H1 (cell line): ENCODE results near the gene TMEM245. TPM values are rescaled to one million over a fixed set of nuclear protein-coding genes. Genes with fewer than 3 reads are reported as not detected.

ENCODE experiments used
- CTCF ChIA-PET: fragments of 300-600 bp; sonication (Branson Sonifier 250); formaldehyde crosslinking; loops from one replicate; lab custom pipeline; 2021; ENCODE audit not compliant: partially characterized antibody; lab: Charles Lee
- POLR2A ChIA-PET: fragments of 300-600 bp; sonication (Branson Sonifier 250); formaldehyde crosslinking; loops from one replicate; lab custom pipeline; 2021; ENCODE audit warnings: inconsistent platforms; ENCODE audit not compliant: partially characterized antibody; lab: Charles Lee
- DNase-seq, 2 experiments: peaks; one replicate each; pipeline versions ENCODE4 v3.0.0 to v3.0.0-alpha.2; 2010 to 2022; ENCODE audit warnings: low spot score in 2 of 2, low read depth in 1 of 2, mixed read lengths in 1 of 2
- FAIRE-seq: peaks from 2 replicates; lab custom pipeline; 2011; peaks lifted over from hg19 to GRCh38; lab: Jason Lieb, UNC
- H2AFZ ChIP-seq: 2 replicates; pipeline ENCODE4 v1.8.1; 2012; ENCODE audit warnings: low read length, inconsistent platforms
- H2AK5ac ChIP-seq: 2 replicates; pipeline ENCODE4 v1.6.1; 2013; ENCODE audit warnings: low read depth, low read length
- H2BK120ac ChIP-seq: replicated peaks from 2 replicates; pipeline ENCODE3; 2013; ENCODE audit warnings: low read depth, low read length, inconsistent platforms
- H2BK12ac ChIP-seq: 2 replicates; pipeline ENCODE4 v1.6.1; 2013; ENCODE audit warnings: low read depth, low read length
- H2BK15ac ChIP-seq: 2 replicates; pipeline ENCODE4 v1.6.1; 2013; ENCODE audit warnings: low read length
- H2BK20ac ChIP-seq: 2 replicates; pipeline ENCODE4 v1.6.1; 2013; ENCODE audit warnings: low read length
- H2BK5ac ChIP-seq: 2 replicates; pipeline ENCODE4 v1.6.1; 2013; ENCODE audit warnings: low read depth, low read length
- H3K14ac ChIP-seq: 2 replicates; pipeline ENCODE4 v1.6.1; 2013; ENCODE audit warnings: inconsistent platforms; ENCODE audit not compliant: insufficient read length
- H3K18ac ChIP-seq: 2 replicates; pipeline ENCODE4 v1.6.1; 2013; ENCODE audit warnings: low read length; ENCODE audit errors: extremely low read depth
- H3K23ac ChIP-seq: 2 replicates; pipeline ENCODE4 v1.6.1; 2013; ENCODE audit warnings: inconsistent platforms; ENCODE audit not compliant: insufficient read length
- H3K23me2 ChIP-seq: 2 replicates; pipeline ENCODE4 v1.6.1; 2013; ENCODE audit warnings: low read depth, low read length
- H3K27ac ChIP-seq: 2 replicates; pipeline ENCODE4 v1.6.1; 2011; ENCODE audit warnings: low read depth, low read length, inconsistent platforms
- H3K27me3 ChIP-seq, 4 experiments: replicated peaks in 1 of 4; 1 replicate in 1 of 4; 2 replicates in 3 of 4; pipeline versions ENCODE4 v1.6.1 to v1.8.1; 2011 to 2013; ENCODE audit warnings: low read length in 3 of 4, mild to moderate bottlenecking in 3 of 4, inconsistent platforms in 2 of 4, mixed read lengths in 2 of 4, moderate library complexity in 1 of 4; ENCODE audit not compliant: control insufficient read depth in 3 of 4, insufficient read depth in 3 of 4; ENCODE audit errors: extremely low read depth in 1 of 4
- H3K36me3 ChIP-seq, 4 experiments: 2 replicates each; pipeline versions ENCODE4 v1.6.1 to v1.8.1; 2011 to 2013; ENCODE audit warnings: mild to moderate bottlenecking in 4 of 4, low read length in 3 of 4, moderate library complexity in 2 of 4, control low read depth in 1 of 4, inconsistent platforms in 1 of 4; ENCODE audit not compliant: insufficient read depth in 4 of 4, control insufficient read depth in 2 of 4
- H3K4ac ChIP-seq: replicated peaks from 2 replicates; pipeline ENCODE3; 2013; ENCODE audit warnings: low read length, low read depth, mixed read lengths, inconsistent platforms; ENCODE audit not compliant: insufficient read length
- H3K4me1 ChIP-seq, 4 experiments: replicated peaks in 1 of 4; 1 replicate in 1 of 4; 2 replicates in 3 of 4; pipeline versions ENCODE4 v1.6.1 to v1.8.1; 2011 to 2013; ENCODE audit warnings: low read length in 3 of 4, inconsistent platforms in 2 of 4, mixed read lengths in 1 of 4; ENCODE audit not compliant: insufficient read depth in 4 of 4, control insufficient read depth in 3 of 4
- H3K4me2 ChIP-seq, 2 experiments: 2 replicates each; pipeline versions ENCODE4 v1.6.1 to v1.8.1; 2011 to 2013; ENCODE audit warnings: low read depth in 2 of 2, low read length in 2 of 2, control low read depth in 1 of 2, inconsistent platforms in 1 of 2, mild to moderate bottlenecking in 1 of 2; ENCODE audit not compliant: insufficient read depth in 1 of 2
- H3K4me3 ChIP-seq, 4 experiments: fragments of 200-600, 300-600 bp in 1 of 4; sonication (generic), shearing (Covaris generic), sonication (Bioruptor Twin) in 1 of 4; 2 replicates each; pipeline versions ENCODE4 v1.5.1 to v1.8.1; 2011 to 2016; ENCODE audit warnings: low read length in 4 of 4, low read depth in 3 of 4, control low read depth in 2 of 4, inconsistent platforms in 2 of 4, mild to moderate bottlenecking in 2 of 4, mixed read lengths in 1 of 4, moderate library complexity in 1 of 4; ENCODE audit not compliant: insufficient read depth in 2 of 4; ENCODE audit errors: extremely low read depth in 1 of 4
- H3K56ac ChIP-seq: replicated peaks from 2 replicates; pipeline ENCODE3; 2013; ENCODE audit warnings: low read depth, mild to moderate bottlenecking, mixed read lengths, low read length, inconsistent platforms; ENCODE audit not compliant: insufficient read length
- H3K79me1 ChIP-seq: 2 replicates; pipeline ENCODE4 v1.6.1; 2013; ENCODE audit warnings: low read depth, low read length, control low read depth
- H3K79me2 ChIP-seq, 2 experiments: 2 replicates each; pipeline versions ENCODE4 v1.6.1 to v1.8.1; 2012 to 2013; ENCODE audit warnings: low read length in 2 of 2, mild to moderate bottlenecking in 2 of 2, inconsistent platforms in 1 of 2; ENCODE audit not compliant: insufficient read depth in 2 of 2, control insufficient read depth in 1 of 2
- H3K9ac ChIP-seq, 4 experiments: replicated peaks in 1 of 4; 1 replicate in 1 of 4; 2 replicates in 3 of 4; pipeline versions ENCODE4 v1.6.1 to v1.8.1; 2011 to 2013; ENCODE audit warnings: low read depth in 3 of 4, low read length in 3 of 4, control low read depth in 2 of 4, mild to moderate bottlenecking in 2 of 4, moderate library complexity in 2 of 4, inconsistent platforms in 1 of 4; ENCODE audit errors: extremely low read depth in 1 of 4
- H3K9me3 ChIP-seq, 2 experiments: 2 replicates each; pipeline versions ENCODE4 v1.6.1 to v1.8.1; 2012 to 2013; ENCODE audit warnings: mild to moderate bottlenecking in 2 of 2, moderate library complexity in 2 of 2, control low read depth in 1 of 2, inconsistent platforms in 1 of 2, low read depth in 1 of 2, low read length in 1 of 2, mixed read lengths in 1 of 2; ENCODE audit not compliant: insufficient read depth in 2 of 2
- H4K20me1 ChIP-seq, 2 experiments: replicated peaks in 1 of 2; 2 replicates each; pipeline versions ENCODE3 to v1.8.1; 2011 to 2013; ENCODE audit warnings: inconsistent platforms in 2 of 2, low read length in 2 of 2, mild to moderate bottlenecking in 1 of 2; ENCODE audit not compliant: insufficient read depth in 2 of 2, control insufficient read depth in 1 of 2
- H4K5ac ChIP-seq: 2 replicates; pipeline ENCODE4 v1.6.1; 2013; ENCODE audit warnings: low read length, low read depth, mixed read lengths, inconsistent platforms; ENCODE audit not compliant: insufficient read length
- H4K8ac ChIP-seq: 2 replicates; pipeline ENCODE4 v1.8.0; 2013; ENCODE audit warnings: mild to moderate bottlenecking, moderate library complexity, low read length, inconsistent platforms; ENCODE audit not compliant: insufficient read depth; ENCODE audit errors: extremely low read depth
- H4K91ac ChIP-seq: replicated peaks from 2 replicates; pipeline ENCODE3; 2013; ENCODE audit warnings: low read length, mixed read lengths, inconsistent platforms; ENCODE audit not compliant: insufficient read length
- BCL11A ChIP-seq, 2 experiments: IDR thresholded peaks; one replicate each; pipeline ENCODE4 v1.6.1; 2011; ENCODE audit warnings: low read depth in 2 of 2, low read length in 2 of 2, mild to moderate bottlenecking in 2 of 2
- EGR1 ChIP-seq: IDR thresholded peaks from 2 replicates; pipeline ENCODE4 v1.6.1; 2011; ENCODE audit warnings: low read depth, low read length, borderline replicate concordance
- EP300 ChIP-seq, 2 experiments: IDR thresholded peaks; 1 replicate in 1 of 2; 2 replicates in 1 of 2; pipeline ENCODE4 v1.6.1; 2011 to 2012; ENCODE audit warnings: low read depth in 2 of 2, low read length in 2 of 2, mild to moderate bottlenecking in 2 of 2, borderline replicate concordance in 1 of 2, inconsistent platforms in 1 of 2, moderate library complexity in 1 of 2
- POLR2AphosphoS5 ChIP-seq: IDR thresholded peaks from 2 replicates; pipeline ENCODE4 v1.6.1; 2011; ENCODE audit warnings: low read depth, low read length
- RBBP5 ChIP-seq: IDR thresholded peaks from 2 replicates; pipeline ENCODE4 v1.7.1; 2012; ENCODE audit warnings: low read depth, mild to moderate bottlenecking, inconsistent platforms, low read length, moderate library complexity, borderline replicate concordance
- RFX5 ChIP-seq: IDR thresholded peaks from 2 replicates; pipeline ENCODE4 v1.6.1; 2011; ENCODE audit warnings: low read depth, low read length, improper control_type of control experiment, borderline replicate concordance
- SIN3A ChIP-seq, 2 experiments: IDR thresholded peaks in 1 of 2; conservative IDR thresholded peaks in 1 of 2; 2 replicates each; pipeline ENCODE4 v1.6.1; 2011 to 2012; ENCODE audit warnings: low read length in 2 of 2, improper control_type of control experiment in 1 of 2, low read depth in 1 of 2, mild to moderate bottlenecking in 1 of 2
- SIRT6 ChIP-seq: IDR thresholded peaks from one replicate; pipeline ENCODE4 v1.7.1; 2012; ENCODE audit warnings: low read length, inconsistent platforms
- SP1 ChIP-seq: IDR thresholded peaks from 2 replicates; pipeline ENCODE4 v1.6.1; 2011; ENCODE audit warnings: low read depth, low read length
- SP2 ChIP-seq: IDR thresholded peaks from 2 replicates; pipeline ENCODE4 v1.6.1; 2012; ENCODE audit warnings: mild to moderate bottlenecking, low read length, inconsistent platforms
- SP4 ChIP-seq: IDR thresholded peaks from 2 replicates; pipeline ENCODE4 v1.6.1; 2012; ENCODE audit warnings: low read length, inconsistent platforms
- TAF1 ChIP-seq: IDR thresholded peaks from 2 replicates; pipeline ENCODE4 v1.6.1; 2011; ENCODE audit warnings: mild to moderate bottlenecking, low read depth, low read length
- WGBS, 2 experiments: shearing (Covaris generic) in 1 of 2; methylation state at CpG; one replicate each; pipeline versions ENCODE4 v1.1.6 to v1.1.7; 2013 to 2015; ENCODE audit warnings: low lambda C conversion rate in 2 of 2, mixed read lengths in 2 of 2, inconsistent platforms in 1 of 2, low coverage in 1 of 2, missing lambda C conversion rate in 1 of 2; ENCODE audit not compliant: insufficient replicate concordance in 2 of 2, insufficient coverage in 1 of 2, insufficient read length in 1 of 2; ENCODE audit errors: extremely low coverage in 1 of 2, missing lambda C conversion rate in 1 of 2; 5-methylcytosine and 5-hydroxymethylcytosine counted together
- polyA plus RNA-seq, 7 experiments: library from polyadenylated mRNA; depleted of rRNA in 3 of 7; stranded (reverse) in 5 of 7; unstranded in 2 of 7; fragments of >200 nt in 5 of 7; fragments of 200-250 nt in 2 of 7; gene quantifications; 1 replicate in 5 of 7; 2 replicates in 1 of 7; 4 replicates in 1 of 7; pipeline versions ENCODE4 v1.2.1 to v1.2.3, GENCODE V29; 2011 to 2013; ENCODE audit warnings: missing spikeins in 2 of 7, mixed read lengths in 2 of 7
- total RNA-seq: library from RNA; stranded (reverse); fragmentation: NEBNext Ultra II Directional; extraction: Animal tissue kit (Norgen Biotek cat#: 25700); gene quantifications from 2 replicates; pipeline ENCODE4 v1.2.1, GENCODE V29; 2021
- TF ChIP-seq, protein P1 (sequence below): IDR thresholded peaks from 2 replicates; pipeline ENCODE4 v1.6.1; 2011; ENCODE audit warnings: low read length, improper control_type of control experiment

The TMEM245 gene
- total and polyA plus RNA-seq, 2 of the 8 experiments (the other 6 are each of a cell fraction or from before 2014, with no cell fraction given): 44.3 to 45.8 TPM

DNA sequence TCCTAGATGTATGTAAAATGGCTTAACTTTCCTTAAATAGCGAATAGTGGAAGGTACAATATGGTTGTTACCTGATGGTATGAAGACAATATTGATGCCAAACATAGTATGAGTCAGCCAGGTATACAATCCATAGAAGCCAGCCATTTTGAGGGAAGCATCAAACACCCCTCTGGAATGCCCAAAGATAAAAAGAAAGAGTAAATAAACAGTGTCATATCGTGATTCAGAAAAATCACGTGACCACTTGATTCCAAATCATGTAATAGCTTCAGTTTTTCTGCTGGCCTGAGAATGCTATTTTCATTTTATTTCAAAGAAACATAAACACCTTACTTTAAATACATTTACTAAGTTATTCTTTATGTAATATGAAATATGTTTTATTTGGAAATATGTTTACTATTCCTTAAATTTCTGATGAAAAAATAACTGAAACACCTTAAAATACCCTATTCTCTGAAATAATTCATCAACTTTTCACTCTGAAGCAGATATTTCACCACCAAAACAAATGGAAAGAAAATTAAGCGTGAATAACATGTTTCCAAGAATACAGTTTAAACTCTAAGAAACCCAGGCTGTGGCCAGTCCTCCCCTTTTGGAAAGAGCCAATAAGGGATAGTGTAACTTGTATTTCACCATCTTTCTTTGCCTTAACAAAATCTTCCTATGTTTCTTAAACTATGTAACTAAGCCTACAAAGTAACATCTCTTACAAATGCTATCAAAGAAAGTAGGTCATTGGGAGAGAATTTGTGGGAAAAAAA is 81.6 kb downstream of the TMEM245 start:
- Histone ChIP-seq H3K27ac (no peak overlapping the region), H3K4me1 (no peaks in the 10 kb centered on the region), H2AFZ (no peak overlapping the region), H4K20me1 (peaks cover 2 to 3% of the 10 kb centered on the region in 2 experiments), H2BK20ac (no peak overlapping the region), H4K91ac (no peak overlapping the region), H3K14ac (no peak overlapping the region), H3K36me3 (peaks cover 3 to 58% (median 27%) of the 10 kb centered on the region in 4 experiments; a peak in 7 of 8 replicates), H3K79me1 (no peaks in the 10 kb centered on the region), H2BK120ac (no peak overlapping the region), H4K8ac (no peak overlapping the region), H3K4me2 (no peak overlapping the region), H3K9ac (no peak overlapping the region), H3K18ac (no peak overlapping the region), H3K27me3 (no peaks in the 10 kb centered on the region), H3K23ac (no peak overlapping the region), H3K23me2 (no peaks in the 10 kb centered on the region), H2BK5ac (no peak overlapping the region), H3K9me3 (no peaks in the 10 kb centered on the region), H3K4ac (no peak overlapping the region), H2AK5ac (no peak overlapping the region), H3K4me3 (no peak overlapping the region), H2BK12ac (no peak overlapping the region), H3K79me2 (no peaks in the 10 kb centered on the region), H3K56ac (no peak overlapping the region), H2BK15ac (no peak overlapping the region), H4K5ac (no peak overlapping the region)
- POLR2A ChIA-PET: no interaction called here
- FAIRE-seq (no peak), DNase-seq (no peak)
- CTCF ChIA-PET: no interaction called here
- 85% methylated on average over 4 of the region's 4 CpGs; no CpG with 5 or more reads in 1 of the 2 experiments for WGBS, 2 experiments
- TF ChIP-seq TAF1 (no peak), EP300 (IDR thresholded peaks at IDR 0.05; ENCODE audit: borderline replicate concordance in 1 of 2, low read depth in 2 of 2, low read length in 2 of 2) (no peak), EGR1 (no peak), SP2 (no peak), RFX5 (no peak), SP4 (no peak), BCL11A (IDR thresholded peaks at IDR 0.05; ENCODE audit: low read depth in 2 of 2, low read length in 2 of 2) (no peak), POLR2AphosphoS5 (no peak), SIN3A (conservative IDR thresholded peaks at IDR 0.05 in 1 of 2, IDR thresholded peaks at IDR 0.05 in 1 of 2; ENCODE audit: low read depth in 1 of 2, low read length in 2 of 2) (no peak), RBBP5 (no peak), SP1 (no peak), SIRT6 (no peak)
- TF ChIP-seq, protein P1, sequence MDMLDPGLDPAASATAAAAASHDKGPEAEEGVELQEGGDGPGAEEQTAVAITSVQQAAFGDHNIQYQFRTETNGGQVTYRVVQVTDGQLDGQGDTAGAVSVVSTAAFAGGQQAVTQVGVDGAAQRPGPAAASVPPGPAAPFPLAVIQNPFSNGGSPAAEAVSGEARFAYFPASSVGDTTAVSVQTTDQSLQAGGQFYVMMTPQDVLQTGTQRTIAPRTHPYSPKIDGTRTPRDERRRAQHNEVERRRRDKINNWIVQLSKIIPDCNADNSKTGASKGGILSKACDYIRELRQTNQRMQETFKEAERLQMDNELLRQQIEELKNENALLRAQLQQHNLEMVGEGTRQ: no peak
